ENCODE measurements around the gene CDC45.
"Not testable (repeated sequence)": the region's sequence is repeated elsewhere in the genome, so short reads cannot be mapped to it uniquely, and the experiment has no call there.

The CDC45 gene

GRCh38 chr22:19533857-19534256 lies 54.1 kb downstream of the CDC45 start:
- DNase-seq = no peak

- DNase-seq = peak; percentile 55 to 64
Observed at GRCh38 chr22:19535001-19535400, 55.3 kb downstream of the CDC45 start.

GRCh38 chr22:19536564-19536963 lies 56.8 kb downstream of the CDC45 start:
- no peak for DNase-seq

- no peak for DNase-seq
Observed at GRCh38 chr22:19537941-19538488, 58.3 kb downstream of the CDC45 start.

- DNase-seq = no peak
Observed at GRCh38 chr22:19540394-19540793, 60.7 kb downstream of the CDC45 start.

- no peak for DNase-seq
Observed at GRCh38 chr22:19543970-19544708, 64.4 kb downstream of the CDC45 start.

- DNase-seq = no peak
Observed at GRCh38 chr22:19545935-19546207, 66.2 kb downstream of the CDC45 start.

GRCh38 chr22:19546680-19547079 lies 67.0 kb downstream of the CDC45 start:
- DNase-seq = no peak

- no peak for DNase-seq
Observed at GRCh38 chr22:19547620-19548019, 67.9 kb downstream of the CDC45 start.

- DNase-seq = not testable (repeated sequence)
Observed at GRCh38 chr22:19548427-19548826, 68.7 kb downstream of the CDC45 start.

- DNase-seq = no peak
Observed at GRCh38 chr22:19548964-19549363, 69.2 kb downstream of the CDC45 start.

- no peak for DNase-seq
Observed at GRCh38 chr22:19549428-19549827, 69.7 kb downstream of the CDC45 start.

- no peak for DNase-seq
Observed at GRCh38 chr22:19550382-19550781, 70.7 kb downstream of the CDC45 start.

- DNase-seq = no peak
Observed at GRCh38 chr22:19553201-19553600, 73.5 kb downstream of the CDC45 start.

- no peak for DNase-seq
Observed at GRCh38 chr22:19554834-19555404, 75.2 kb downstream of the CDC45 start.

GRCh38 chr22:19555651-19556050 lies 75.9 kb downstream of the CDC45 start:
- DNase-seq = no peak

GRCh38 chr22:19556963-19557545 lies 77.3 kb downstream of the CDC45 start:
- DNase-seq = no peak

GRCh38 chr22:19559324-19559811 lies 79.6 kb downstream of the CDC45 start:
- no peak for DNase-seq

GRCh38 chr22:19559956-19560355 lies 80.2 kb downstream of the CDC45 start:
- no peak for DNase-seq

GRCh38 chr22:19565382-19566278 lies 85.9 kb downstream of the CDC45 start:
- no peak for DNase-seq

GRCh38 chr22:19566279-19567156 lies 86.8 kb downstream of the CDC45 start:
- DNase-seq = no peak
